Breast epithelium (tissue), 4 donors: Measurements from ENCODE around the gene ADAMTS8. TPM values are rescaled to one million over a fixed set of nuclear protein-coding genes. Genes with fewer than 3 reads are reported as not detected.

Experiments
- DNase-seq, 2 donors: peaks; one replicate each; pipeline ENCODE4 v3.0.0-alpha.2; 2019; ENCODE audit warnings: low spot score in 2 of 2
- H3K27ac ChIP-seq, 2 donors: fragments of 200-600 bp; sonication (generic) in 1 of 2; one replicate each; pipeline ENCODE4 v1.5.1; 2016 to 2019; ENCODE audit warnings: mild to moderate bottlenecking in 1 of 2
- H3K27me3 ChIP-seq, 2 donors: fragments of 200-600 bp; sonication (generic) in 1 of 2; one replicate each; pipeline versions ENCODE4 v1.5.1 to v1.6.0; 2017 to 2019; ENCODE audit warnings: control low read depth in 1 of 2, mild to moderate bottlenecking in 1 of 2
- H3K36me3 ChIP-seq: fragments of 200-600 bp; one replicate; pipeline ENCODE4 v1.5.1; 2019
- H3K4me1 ChIP-seq, 2 donors: fragments of 200-600 bp; sonication (generic); one replicate each; pipeline ENCODE4 v1.5.1; 2016 to 2019; ENCODE audit warnings: control low read depth in 1 of 2
- H3K4me3 ChIP-seq, 3 donors: fragments of 200-600 bp; sonication (generic); 1 replicate in 2 of 3; 2 replicates in 1 of 3; pipeline ENCODE4 v1.5.1; 2016 to 2019; ENCODE audit warnings: mild to moderate bottlenecking in 3 of 3, moderate library complexity in 2 of 3
- H3K9me3 ChIP-seq, 2 donors: fragments of 200-600 bp; sonication (generic) in 1 of 2; one replicate each; pipeline ENCODE4 v1.5.1; 2016 to 2019; ENCODE audit warnings: control low read depth in 1 of 2
- CTCF ChIP-seq, 3 donors: fragments of 450-650 bp; IDR thresholded peaks; one replicate each; pipeline ENCODE4 v1.5.1; 2016 to 2017; ENCODE audit warnings: antibody characterized with exemption in 3 of 3, mild to moderate bottlenecking in 3 of 3, moderate library complexity in 3 of 3
- POLR2A ChIP-seq: fragments of 450-650 bp; IDR thresholded peaks from one replicate; pipeline ENCODE4 v1.6.1; 2016; ENCODE audit warnings: antibody characterized with exemption, mild to moderate bottlenecking, moderate library complexity
- POLR2AphosphoS5 ChIP-seq, 3 donors: sonication (generic); formaldehyde crosslinking; IDR thresholded peaks; one replicate each; pipeline ENCODE4 v1.6.1; 2017; ENCODE audit warnings: antibody characterized with exemption in 3 of 3
- intact Hi-C: fragments of 100-400 bp; cut with DNase I; formaldehyde crosslinking; loops from one replicate; pipeline ENCODE4 v1.15.1; 2023; ENCODE audit warnings: low total_unique reads
- total RNA-seq, 3 donors: library from RNA; depleted of rRNA; stranded (reverse); fragments of >200 nt; gene quantifications; one replicate each; pipeline ENCODE4 v1.1.0, GENCODE V29; 2016

ADAMTS8 gene
- total RNA-seq, 3 donors from 2014 or later, result 0.32 to 2.0 (median 0.44) TPM

- Histone ChIP-seq H3K4me1 (peaks cover 3 to 10% of the 10 kb centered on the region in 2 donors), H3K9me3 (no peaks in the 10 kb centered on the region), H3K36me3 (no peaks in the 10 kb centered on the region), H3K27ac (no peak overlapping the region), H3K4me3 (no peak overlapping the region), H3K27me3 (peaks cover 0 to 9% of the 10 kb centered on the region in 2 donors)
- no peak for DNase-seq
- TF ChIP-seq POLR2A (no peak), POLR2AphosphoS5 (IDR thresholded peaks at IDR 0.05) (no peak), CTCF (IDR thresholded peaks at IDR 0.05) (no peak)
- intact Hi-C loops, result no loop called here
Measured at GRCh38 chr11:130422251-130422995, 6.0 kb downstream of the ADAMTS8 start.

- peaks cover 0 to 3% of the 10 kb centered on the region in 2 donors for H3K27me3 ChIP-seq
- no peaks in the 10 kb centered on the region for H3K9me3 ChIP-seq
- no peak for TF ChIP-seq POLR2A
- TF ChIP-seq CTCF (IDR thresholded peaks at IDR 0.05), result no peak
- TF ChIP-seq POLR2AphosphoS5 (IDR thresholded peaks at IDR 0.05), result no peak
- intact Hi-C loops, result no loop called here
- no peak overlapping the region for H3K4me3 ChIP-seq
- no peaks in the 10 kb centered on the region for H3K36me3 ChIP-seq
- no peak for DNase-seq
- H3K27ac ChIP-seq, result peak overlapping the region in 1 of 2 donors; percentile 63
- H3K4me1 ChIP-seq, result peaks cover 3% of the 10 kb centered on the region in 2 donors
Measured at GRCh38 chr11:130421697-130422096, 6.7 kb downstream of the ADAMTS8 start.

DNA sequence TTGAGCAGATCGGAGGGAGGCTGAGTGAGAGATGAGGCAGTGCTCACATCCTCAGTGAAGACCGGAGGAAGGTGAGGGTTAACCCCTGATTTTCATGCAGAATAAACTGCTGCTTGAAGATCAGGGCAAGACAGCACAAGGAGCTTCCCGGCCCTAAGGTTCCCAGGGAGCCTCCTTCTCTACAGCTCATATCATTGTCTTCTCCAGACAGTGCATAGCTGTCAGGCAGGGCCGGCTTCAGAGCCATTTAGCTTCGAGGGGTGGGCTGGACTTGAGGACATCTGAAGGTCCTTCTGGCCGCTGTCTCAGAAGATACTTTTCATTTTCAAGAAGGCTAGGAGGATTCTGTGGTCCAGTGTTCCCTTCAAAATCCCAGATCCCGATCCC is 7.2 kb downstream of the ADAMTS8 start:
- no peak for TF ChIP-seq POLR2AphosphoS5 (IDR thresholded peaks at IDR 0.05)
- TF ChIP-seq POLR2A, result no peak
- TF ChIP-seq CTCF (IDR thresholded peaks at IDR 0.05), result no peak
- peaks cover 0 to 3% of the 10 kb centered on the region in 2 donors for H3K4me1 ChIP-seq
- peak overlapping the region; percentile 63 to 64 for H3K27ac ChIP-seq
- H3K27me3 ChIP-seq, result no peaks in the 10 kb centered on the region
- intact Hi-C loops, result no loop called here
- H3K36me3 ChIP-seq, result no peaks in the 10 kb centered on the region
- H3K9me3 ChIP-seq, result no peaks in the 10 kb centered on the region
- no peak overlapping the region for H3K4me3 ChIP-seq
- DNase-seq, result no peak

- DNase-seq, result peak in 1 of 2 donors; percentile 60
- H3K27me3 ChIP-seq, result no peaks in the 10 kb centered on the region
- intact Hi-C loops, result no loop called here
- peaks cover 0 to 3% of the 10 kb centered on the region in 2 donors for H3K4me1 ChIP-seq
- H3K36me3 ChIP-seq, result no peaks in the 10 kb centered on the region
- H3K27ac ChIP-seq, result peak overlapping the region; percentile 64 to 79
- TF ChIP-seq POLR2AphosphoS5 (IDR thresholded peaks at IDR 0.05) (no peak), CTCF (IDR thresholded peaks at IDR 0.05) (no peak), POLR2A (no peak)
- no peak overlapping the region for H3K4me3 ChIP-seq
- no peaks in the 10 kb centered on the region for H3K9me3 ChIP-seq
Measured at GRCh38 chr11:130420478-130421198, 7.8 kb downstream of the ADAMTS8 start.

- H3K4me1 ChIP-seq, result peaks cover 0 to 3% of the 10 kb centered on the region in 2 donors
- intact Hi-C loops, result no loop called here
- peak in 1 of 2 donors; percentile 76 for DNase-seq
Measured at GRCh38 chr11:130418756-130419155, 9.7 kb downstream of the ADAMTS8 start.

More at GRCh38 chr11:130418756-130419155, 9.7 kb downstream of the ADAMTS8 start:
- Histone ChIP-seq H3K4me3 (no peak overlapping the region), H3K36me3 (no peaks in the 10 kb centered on the region), H3K9me3 (no peaks in the 10 kb centered on the region), H3K27ac (peak overlapping the region; percentile 48 to 69), H3K27me3 (no peaks in the 10 kb centered on the region)
- TF ChIP-seq POLR2A (no peak), POLR2AphosphoS5 (IDR thresholded peaks at IDR 0.05) (peak in 2 of 3 donors; percentile 17 to 40), CTCF (IDR thresholded peaks at IDR 0.05) (no peak)
